H1 (cell line): ENCODE results near the gene GSTA3.

Experiments used
- CEBPB ChIP-seq: IDR thresholded peaks from 2 replicates; pipeline ENCODE4 v1.6.1; 2012; ENCODE audit warnings: low read depth, low read length
- EP300 ChIP-seq, 2 experiments: IDR thresholded peaks; 1 replicate in 1 of 2; 2 replicates in 1 of 2; pipeline ENCODE4 v1.6.1; 2011 to 2012; ENCODE audit warnings: low read depth in 2 of 2, low read length in 2 of 2, mild to moderate bottlenecking in 2 of 2, borderline replicate concordance in 1 of 2, inconsistent platforms in 1 of 2, moderate library complexity in 1 of 2
- EZH2 ChIP-seq: fragments of 200-600 bp; sonication (generic); IDR thresholded peaks from 2 replicates; pipeline ENCODE4 v1.7.1; 2012; ENCODE audit warnings: low read depth, mild to moderate bottlenecking, moderate library complexity, low read length, inconsistent platforms; ENCODE audit not compliant: severe bottlenecking
- JUN ChIP-seq: IDR thresholded peaks from 2 replicates; pipeline ENCODE4 v1.6.1; 2011; ENCODE audit warnings: low read depth, mild to moderate bottlenecking, improper control_type of control experiment, low read length
- KDM1A ChIP-seq: fragments of 200-600, 300-600 bp; sonication (generic); IDR thresholded peaks from 2 replicates; pipeline ENCODE4 v1.7.1; 2016; ENCODE audit warnings: mild to moderate bottlenecking, low read length, borderline replicate concordance
- MAX ChIP-seq: IDR thresholded peaks from 2 replicates; pipeline ENCODE4 v1.6.1; 2012; ENCODE audit warnings: inconsistent platforms
- NRF1 ChIP-seq: IDR thresholded peaks from 2 replicates; pipeline ENCODE4 v1.6.1; 2011; ENCODE audit warnings: mild to moderate bottlenecking, low read depth, low read length, improper control_type of control experiment
- POLR2A ChIP-seq, 2 experiments: IDR thresholded peaks; 1 replicate in 1 of 2; 2 replicates in 1 of 2; pipeline ENCODE4 v1.6.1; 2011; ENCODE audit warnings: low read depth in 2 of 2, low read length in 2 of 2, mild to moderate bottlenecking in 2 of 2; ENCODE audit errors: control extremely low read depth in 1 of 2
- SP1 ChIP-seq: IDR thresholded peaks from 2 replicates; pipeline ENCODE4 v1.6.1; 2011; ENCODE audit warnings: low read depth, low read length
- TAF1 ChIP-seq: IDR thresholded peaks from 2 replicates; pipeline ENCODE4 v1.6.1; 2011; ENCODE audit warnings: mild to moderate bottlenecking, low read depth, low read length
- TBP ChIP-seq: IDR thresholded peaks from 2 replicates; pipeline ENCODE4 v1.6.1; 2011; ENCODE audit warnings: low read depth, low read length, improper control_type of control experiment
- YY1 ChIP-seq: IDR thresholded peaks from 2 replicates; pipeline ENCODE4 v1.6.1; 2011; ENCODE audit warnings: low read depth, mild to moderate bottlenecking, low read length
- TF ChIP-seq, protein P1 (sequence below), 3 experiments: IDR thresholded peaks; 1 replicate in 2 of 3; 2 replicates in 1 of 3; pipeline versions ENCODE4 v1.5.1 to v1.6.1; 2011; ENCODE audit warnings: low read length in 3 of 3, mild to moderate bottlenecking in 3 of 3, inconsistent platforms in 2 of 3, low read depth in 1 of 3, moderate library complexity in 1 of 3; ENCODE audit not compliant: insufficient read depth in 1 of 3; ENCODE audit errors: control extremely low read depth in 1 of 3

- TF ChIP-seq EZH2: no peak
- TF ChIP-seq, protein P1, sequence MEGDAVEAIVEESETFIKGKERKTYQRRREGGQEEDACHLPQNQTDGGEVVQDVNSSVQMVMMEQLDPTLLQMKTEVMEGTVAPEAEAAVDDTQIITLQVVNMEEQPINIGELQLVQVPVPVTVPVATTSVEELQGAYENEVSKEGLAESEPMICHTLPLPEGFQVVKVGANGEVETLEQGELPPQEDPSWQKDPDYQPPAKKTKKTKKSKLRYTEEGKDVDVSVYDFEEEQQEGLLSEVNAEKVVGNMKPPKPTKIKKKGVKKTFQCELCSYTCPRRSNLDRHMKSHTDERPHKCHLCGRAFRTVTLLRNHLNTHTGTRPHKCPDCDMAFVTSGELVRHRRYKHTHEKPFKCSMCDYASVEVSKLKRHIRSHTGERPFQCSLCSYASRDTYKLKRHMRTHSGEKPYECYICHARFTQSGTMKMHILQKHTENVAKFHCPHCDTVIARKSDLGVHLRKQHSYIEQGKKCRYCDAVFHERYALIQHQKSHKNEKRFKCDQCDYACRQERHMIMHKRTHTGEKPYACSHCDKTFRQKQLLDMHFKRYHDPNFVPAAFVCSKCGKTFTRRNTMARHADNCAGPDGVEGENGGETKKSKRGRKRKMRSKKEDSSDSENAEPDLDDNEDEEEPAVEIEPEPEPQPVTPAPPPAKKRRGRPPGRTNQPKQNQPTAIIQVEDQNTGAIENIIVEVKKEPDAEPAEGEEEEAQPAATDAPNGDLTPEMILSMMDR (IDR thresholded peaks at IDR 0.05; ENCODE audit: control extremely low read depth in 1 of 3, insufficient read depth in 1 of 3, low read depth in 1 of 3, low read length in 3 of 3): no peak
- no peak for TF ChIP-seq TBP
- TF ChIP-seq POLR2A (IDR thresholded peaks at IDR 0.05; ENCODE audit: control extremely low read depth in 1 of 2, low read depth in 2 of 2, low read length in 2 of 2): no peak
- TF ChIP-seq YY1: no peak
- no peak for TF ChIP-seq MAX
- TF ChIP-seq NRF1: no peak
- TF ChIP-seq JUN: no peak
- no peak for TF ChIP-seq CEBPB
- no peak for TF ChIP-seq SP1
- TF ChIP-seq EP300 (IDR thresholded peaks at IDR 0.05; ENCODE audit: borderline replicate concordance in 1 of 2, low read depth in 2 of 2, low read length in 2 of 2): no peak
- no peak for TF ChIP-seq TAF1
- no peak for TF ChIP-seq KDM1A
Observed at GRCh38 chr6:52933778-52934177, 24.3 kb upstream of the GSTA3 start.
